Fibroblast of skin of right quadriceps (primary cell): Measurements from ENCODE around the gene HBA2.
"Not testable (repeated sequence)": the region's sequence is repeated elsewhere in the genome, so short reads cannot be mapped to it uniquely, and the experiment has no call there.

Experiments
- DNase-seq: peaks from one replicate; pipeline ENCODE4 v3.0.0-alpha.2; 2013

HBA2 gene

GRCh38 chr16:159136-159849 is 13.4 kb upstream of the HBA2 start:
- DNase-seq, result no peak

GRCh38 chr16:160242-160641 is 12.4 kb upstream of the HBA2 start:
- DNase-seq, result not testable (repeated sequence)

GRCh38 chr16:160691-161190 is 11.9 kb upstream of the HBA2 start:
- no peak for DNase-seq

GRCh38 chr16:162271-162991 is 10.2 kb upstream of the HBA2 start:
- no peak for DNase-seq

GRCh38 chr16:163139-163538 is 9.5 kb upstream of the HBA2 start:
- not testable (repeated sequence) for DNase-seq

GRCh38 chr16:163696-164095 is 9.0 kb upstream of the HBA2 start:
- DNase-seq, result not testable (repeated sequence)

GRCh38 chr16:164134-164823 is 8.4 kb upstream of the HBA2 start:
- not testable (repeated sequence) for DNase-seq

- DNase-seq, result no peak
Measured at GRCh38 chr16:164827-165538, 7.7 kb upstream of the HBA2 start.

- DNase-seq, result no peak
Measured at GRCh38 chr16:165539-166374, 6.9 kb upstream of the HBA2 start, which contains the start of gene HBM. Gene HBM, plus strand, starts transcription at chr16:165978. Its CDS starts 20 bp downstream, at chr16:165998.

GRCh38 chr16:166375-167121 is 6.1 kb upstream of the HBA2 start:
- no peak for DNase-seq

GRCh38 chr16:167122-167690 is 5.5 kb upstream of the HBA2 start:
- no peak for DNase-seq

GRCh38 chr16:168424-168823 is 4.3 kb upstream of the HBA2 start:
- no peak for DNase-seq

GRCh38 chr16:169014-169413 is 3.7 kb upstream of the HBA2 start:
- DNase-seq, result no peak

GRCh38 chr16:170088-170507 is 2.6 kb upstream of the HBA2 start:
- peak; percentile 16 for DNase-seq

- no peak for DNase-seq
Measured at GRCh38 chr16:170788-171187, 1.9 kb upstream of the HBA2 start.

GRCh38 chr16:173211-173854 is 657 bp downstream of the HBA2 start:
- not testable (repeated sequence) for DNase-seq

GRCh38 chr16:173928-174769 is 1.5 kb downstream of the HBA2 start:
- DNase-seq, result peak; percentile 20

- no peak for DNase-seq
Measured at GRCh38 chr16:175011-175949, 2.6 kb downstream of the HBA2 start.
